CD4-positive, alpha-beta T cell (primary cell): Measurements from ENCODE around the gene SLC35E2B. TPM values are rescaled to one million over a fixed set of nuclear protein-coding genes. Genes with fewer than 3 reads are reported as not detected.

Experiments used
- ATAC-seq: fragments of 200-7000 bp; cut with Tn5 transposase; one replicate; pipeline ENCODE4 v1.10.0; 2022; ENCODE audit warnings: mild to moderate bottlenecking; ENCODE audit not compliant: poor library complexity
- CTCF ChIA-PET: fragments of 350-600 bp; sonication (Branson Sonifier 250); formaldehyde crosslinking; loops from one replicate; lab custom pipeline; 2021; ENCODE audit warnings: antibody characterized with exemption, inconsistent platforms; lab: Charles Lee
- POLR2A ChIA-PET: fragments of 350-600 bp; sonication (Branson Sonifier 250); formaldehyde crosslinking; loops from one replicate; lab custom pipeline; 2021; ENCODE audit warnings: antibody characterized with exemption, inconsistent platforms; lab: Charles Lee
- DNase-seq, 14 experiments: peaks; one replicate each; pipeline ENCODE4 v3.0.0-alpha.2; 2013 to 2020; ENCODE audit warnings: mixed read lengths in 2 of 14
- H3K27ac ChIP-seq, 2 donors: one replicate each; pipeline versions ENCODE4 v1.5.1 to v1.7.0; 2013; ENCODE audit warnings: low read length in 2 of 2, low read depth in 1 of 2, mild to moderate bottlenecking in 1 of 2
- H3K27me3 ChIP-seq, 2 experiments: 1 replicate in 1 of 2; 2 replicates in 1 of 2; pipeline versions ENCODE4 v1.6.1 to v1.7.0; 2013; ENCODE audit warnings: low read length in 2 of 2, control low read depth in 1 of 2, mild to moderate bottlenecking in 1 of 2, moderate library complexity in 1 of 2; ENCODE audit not compliant: insufficient read depth in 2 of 2, control insufficient read depth in 1 of 2
- H3K36me3 ChIP-seq: one replicate; pipeline ENCODE4 v1.6.1; 2013; ENCODE audit warnings: low read length, control low read depth; ENCODE audit not compliant: insufficient read depth
- H3K4me1 ChIP-seq: one replicate; pipeline ENCODE4 v1.6.1; 2013; ENCODE audit warnings: low read length, control low read depth; ENCODE audit not compliant: insufficient read depth
- H3K4me3 ChIP-seq: one replicate; pipeline ENCODE4 v1.5.1; 2013; ENCODE audit warnings: mild to moderate bottlenecking, low read length, moderate library complexity
- H3K9me3 ChIP-seq, 2 experiments: 1 replicate in 1 of 2; 2 replicates in 1 of 2; pipeline versions ENCODE4 v1.6.1 to v1.7.0; 2013; ENCODE audit warnings: low read length in 2 of 2, mild to moderate bottlenecking in 2 of 2, control low read depth in 1 of 2, moderate library complexity in 1 of 2; ENCODE audit not compliant: control insufficient read depth in 1 of 2, insufficient read depth in 1 of 2
- H3K27ac Mint-ChIP-seq: one replicate; pipeline ENCODE4 v1.8.0; 2020; ENCODE audit warnings: mixed read lengths
- H3K27me3 Mint-ChIP-seq: one replicate; pipeline ENCODE4 v1.8.0; 2021; ENCODE audit warnings: mixed read lengths
- H3K36me3 Mint-ChIP-seq: one replicate; pipeline ENCODE4 v1.8.0; 2021; ENCODE audit warnings: low read depth, mixed read lengths
- H3K4me1 Mint-ChIP-seq: one replicate; pipeline ENCODE4 v1.8.0; 2021; ENCODE audit warnings: low read depth, mixed read lengths
- H3K4me3 Mint-ChIP-seq: one replicate; pipeline ENCODE4 v1.8.0; 2020; ENCODE audit warnings: mild to moderate bottlenecking, mixed read lengths
- H3K9me3 Mint-ChIP-seq: one replicate; pipeline ENCODE4 v1.8.0; 2020; ENCODE audit warnings: mixed read lengths
- CTCF ChIP-seq: fragments of 200-600 bp; IDR thresholded peaks from one replicate; pipeline ENCODE4 v1.8.0; 2022; ENCODE audit warnings: antibody characterized with exemption, mild to moderate bottlenecking
- intact Hi-C, 2 experiments: fragments of 100-400 bp; cut with DNase I in 1 of 2; cut with micrococcal nuclease in 1 of 2; formaldehyde crosslinking; loops; one replicate each; pipeline versions ENCODE4 v1.15.1 to v1.9.0; 2023 to 2025; cut with DNase I, micrococcal nuclease
- total RNA-seq, 174 experiments: library from RNA in 2 of 174; stranded (reverse) in 2 of 174; gene quantifications; one replicate each; pipeline ENCODE4 v1.2.3 and lab custom pipeline; 2021 to 2026

Gene SLC35E2B
- total RNA-seq, 2 experiments from 2014 or later: 43.9 to 45.3 TPM

GRCh38 chr1:1628754-1629429 lies 63.7 kb downstream of the SLC35E2B start:
- H3K27me3 Mint-ChIP-seq: peaks cover 5% of the 10 kb centered on the region
- peak overlapping the region; percentile 52 for H3K4me3 ChIP-seq

GRCh38 chr1:1627829-1628753 lies 64.5 kb downstream of the SLC35E2B start:
- DNase-seq: peak in 1 of 14 experiments; percentile 56
- CTCF ChIA-PET: interaction anchor here (1.2 kb wide), 1 partner anchor 281 kb away, joined by 3 read pairs; no protein-coding TSS in a partner anchor

More at GRCh38 chr1:1628754-1629429, 63.7 kb downstream of the SLC35E2B start:
- DNase-seq (peak in 7 of 14 experiments; percentile 26 to 76 (median 48)), ATAC-seq (peak; percentile 11)
- no peaks in the 10 kb centered on the region for H3K9me3 ChIP-seq
- peak overlapping the region in 1 of 2 donors; percentile 74 for H3K27ac ChIP-seq
- ChIA-PET POLR2A (interaction anchor here (0.6 to 4.7 kb wide), 7 partner anchors 10 to 55 kb away, joined by 3 to 137 read pairs (median 4); partner anchors contain the start of genes MIB2 and SSU72), CTCF (interaction anchor here (1.0 to 1.2 kb wide), 2 partner anchors 16 to 280 kb away, joined by 3 read pairs; no protein-coding TSS in a partner anchor)
- Mint-ChIP-seq H3K4me3 (peak overlapping the region; percentile 30), H3K9me3 (no peaks in the 10 kb centered on the region), H3K27ac (peak overlapping the region; percentile 33), H3K36me3 (peaks cover 3% of the 10 kb centered on the region), H3K4me1 (peaks cover 9% of the 10 kb centered on the region)
- TF ChIP-seq CTCF: no peak
- no peaks in the 10 kb centered on the region for H3K36me3 ChIP-seq
- H3K4me1 ChIP-seq: peaks cover 36% of the 10 kb centered on the region
- H3K27me3 ChIP-seq: peaks cover 0 to 2% of the 10 kb centered on the region in 2 experiments
- intact Hi-C loops: no loop called here

More at GRCh38 chr1:1627829-1628753, 64.5 kb downstream of the SLC35E2B start:
- Histone ChIP-seq H3K9me3 (no peaks in the 10 kb centered on the region), H3K27ac (no peak overlapping the region), H3K4me3 (peak overlapping the region; percentile 30), H3K27me3 (peaks cover 0 to 2% of the 10 kb centered on the region in 2 experiments), H3K36me3 (no peaks in the 10 kb centered on the region), H3K4me1 (peaks cover 36% of the 10 kb centered on the region)
- intact Hi-C loops: no loop called here
- no peaks in the 10 kb centered on the region for H3K9me3 Mint-ChIP-seq
- no peak for ATAC-seq
- no peak for TF ChIP-seq CTCF
- H3K4me3 Mint-ChIP-seq: peak overlapping the region; percentile 45
- peaks cover 9% of the 10 kb centered on the region for H3K4me1 Mint-ChIP-seq
- H3K36me3 Mint-ChIP-seq: peaks cover 3% of the 10 kb centered on the region
- H3K27me3 Mint-ChIP-seq: peaks cover 5% of the 10 kb centered on the region
- peak overlapping the region; percentile 33 for H3K27ac Mint-ChIP-seq
- POLR2A ChIA-PET: interaction anchor here (0.8 to 4.7 kb wide), 4 partner anchors 9 to 54 kb away, joined by 4 to 137 read pairs (median 12); partner anchors contain the start of genes MIB2 and SSU72
